HG03520 (cell line): ENCODE results near the gene SMARCB1.
"Not testable (repeated sequence)": the region's sequence is repeated elsewhere in the genome, so short reads cannot be mapped to it uniquely, and the experiment has no call there.

Experiments used
- ATAC-seq: cut with Tn5 transposase; IDR thresholded peaks from one replicate; pipeline ENCODE4 v1.9.1; 2021; ENCODE audit warnings: mild to moderate bottlenecking, moderate library complexity; ENCODE audit not compliant: unreplicated experiment

SMARCB1 gene

DNA sequence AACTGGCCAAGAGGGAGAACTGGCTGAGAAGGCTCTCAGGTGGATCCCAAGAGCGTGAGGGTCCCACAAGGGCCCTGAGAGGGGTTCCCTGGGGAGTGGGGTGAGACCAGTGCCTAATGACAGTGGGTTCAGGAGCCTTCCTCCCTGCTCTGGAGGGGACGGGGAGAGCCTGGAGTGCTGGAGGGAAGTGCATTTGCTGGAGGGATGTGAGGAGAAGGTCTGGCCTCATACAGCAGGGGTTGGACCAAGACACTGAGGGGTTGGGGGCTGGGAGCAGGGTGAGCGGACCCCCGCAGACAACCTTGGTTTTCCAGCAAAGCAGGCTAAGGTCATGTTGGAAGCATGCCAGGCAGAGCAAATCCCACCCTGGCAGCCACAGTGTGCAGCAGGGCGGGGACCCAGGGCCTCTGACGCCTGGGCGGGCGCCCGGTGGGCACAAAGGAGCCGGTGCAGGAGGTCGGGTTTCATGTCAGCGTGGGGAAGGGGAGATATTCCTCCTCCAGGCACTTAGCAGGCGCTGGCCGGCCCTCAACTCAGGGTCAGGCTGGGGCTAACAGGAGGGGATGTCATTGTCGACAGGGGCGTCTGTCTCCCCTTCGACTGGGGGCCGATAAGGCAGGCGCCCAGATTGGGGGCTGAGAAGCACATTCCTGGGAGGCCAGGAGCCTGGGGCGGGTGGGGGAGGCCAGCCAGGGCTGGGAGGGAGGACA lies 55.1 kb downstream of the SMARCB1 start:
- no peak for ATAC-seq

- no peak for ATAC-seq
These were observed 55.8 kb downstream of the SMARCB1 start for GRCh38 chr22:23842599-23842998.

- no peak for ATAC-seq
These were observed 58.0 kb downstream of the SMARCB1 start for GRCh38 chr22:23844739-23845202.

- ATAC-seq: no peak
These were observed 58.7 kb downstream of the SMARCB1 start for GRCh38 chr22:23845265-23846080.

DNA sequence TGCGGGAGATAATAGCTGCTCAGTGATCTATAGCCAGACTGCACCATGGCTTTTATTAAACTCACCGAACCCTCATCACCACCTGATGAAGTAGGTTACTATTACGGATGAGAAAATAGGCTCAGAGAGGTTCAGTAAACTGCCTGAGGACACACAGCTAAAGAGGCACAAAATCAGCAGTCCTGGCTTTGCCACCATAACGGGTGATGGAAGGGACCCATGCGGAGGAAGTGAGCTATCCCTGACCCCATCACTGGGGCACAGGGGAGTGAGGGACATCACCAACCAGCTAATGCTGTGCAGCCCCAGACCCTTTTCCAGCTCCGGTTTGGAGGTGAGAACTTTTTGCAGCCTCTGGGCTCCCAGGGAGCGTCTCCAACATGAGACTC lies 59.3 kb downstream of the SMARCB1 start:
- no peak for ATAC-seq

GRCh38 chr22:23847310-23847920 lies 60.6 kb downstream of the SMARCB1 start:
- ATAC-seq: no peak

- no peak for ATAC-seq
These were observed 61.5 kb downstream of the SMARCB1 start for GRCh38 chr22:23847991-23848864.

DNA sequence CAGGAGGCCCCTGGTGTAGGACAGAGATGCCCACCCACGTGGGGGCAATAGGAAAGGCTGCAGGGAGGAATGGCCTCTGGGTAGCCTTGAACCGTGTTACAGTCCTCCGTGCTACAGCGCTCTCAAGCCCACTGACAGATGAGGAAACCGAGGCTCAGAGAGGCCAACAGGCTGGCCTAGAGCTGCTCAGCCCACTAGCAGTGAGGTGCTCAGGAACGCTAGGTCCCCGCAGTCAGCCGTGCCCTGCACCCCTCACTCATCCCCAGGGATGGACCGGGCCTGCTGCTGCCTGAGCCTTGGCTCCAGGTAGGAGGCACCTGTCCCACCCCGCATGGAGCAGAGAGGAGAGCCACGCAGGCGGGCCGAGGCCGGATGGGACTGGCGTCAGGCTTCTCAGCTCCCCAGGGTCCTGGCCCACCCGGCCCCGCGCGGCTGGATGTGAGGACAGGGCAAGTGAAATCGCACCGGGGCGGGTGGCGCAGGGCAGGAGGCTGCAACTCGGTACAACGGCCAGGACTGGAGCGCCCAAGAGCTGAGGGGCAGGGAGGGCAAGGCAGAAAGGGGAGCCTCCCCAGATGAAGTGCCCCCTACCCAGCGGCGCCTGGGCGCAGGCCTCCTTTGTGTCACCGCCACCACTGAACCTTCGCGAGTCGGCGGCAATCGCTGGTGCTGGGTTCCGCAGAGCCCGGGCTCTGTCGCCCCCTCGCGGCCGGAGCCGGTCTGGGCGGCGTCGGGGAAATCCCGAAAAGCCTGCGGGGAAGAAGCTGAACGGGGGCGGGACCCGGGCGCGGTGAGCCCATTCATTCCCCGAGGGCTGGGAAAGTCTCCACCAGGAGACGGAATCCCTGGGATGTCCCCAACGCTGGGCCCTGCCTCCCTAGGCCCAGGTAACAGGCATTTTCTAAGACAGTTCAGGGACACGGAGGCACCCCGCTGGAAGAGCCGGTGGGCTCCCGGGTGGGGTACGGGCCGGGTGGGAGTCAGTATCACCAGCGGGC lies 62.5 kb downstream of the SMARCB1 start:
- ATAC-seq: no peak

GRCh38 chr22:23850136-23850611 lies 63.4 kb downstream of the SMARCB1 start:
- no peak for ATAC-seq

- peak; percentile 12 for ATAC-seq
These were observed 70.2 kb downstream of the SMARCB1 start for GRCh38 chr22:23856721-23857605.

DNA sequence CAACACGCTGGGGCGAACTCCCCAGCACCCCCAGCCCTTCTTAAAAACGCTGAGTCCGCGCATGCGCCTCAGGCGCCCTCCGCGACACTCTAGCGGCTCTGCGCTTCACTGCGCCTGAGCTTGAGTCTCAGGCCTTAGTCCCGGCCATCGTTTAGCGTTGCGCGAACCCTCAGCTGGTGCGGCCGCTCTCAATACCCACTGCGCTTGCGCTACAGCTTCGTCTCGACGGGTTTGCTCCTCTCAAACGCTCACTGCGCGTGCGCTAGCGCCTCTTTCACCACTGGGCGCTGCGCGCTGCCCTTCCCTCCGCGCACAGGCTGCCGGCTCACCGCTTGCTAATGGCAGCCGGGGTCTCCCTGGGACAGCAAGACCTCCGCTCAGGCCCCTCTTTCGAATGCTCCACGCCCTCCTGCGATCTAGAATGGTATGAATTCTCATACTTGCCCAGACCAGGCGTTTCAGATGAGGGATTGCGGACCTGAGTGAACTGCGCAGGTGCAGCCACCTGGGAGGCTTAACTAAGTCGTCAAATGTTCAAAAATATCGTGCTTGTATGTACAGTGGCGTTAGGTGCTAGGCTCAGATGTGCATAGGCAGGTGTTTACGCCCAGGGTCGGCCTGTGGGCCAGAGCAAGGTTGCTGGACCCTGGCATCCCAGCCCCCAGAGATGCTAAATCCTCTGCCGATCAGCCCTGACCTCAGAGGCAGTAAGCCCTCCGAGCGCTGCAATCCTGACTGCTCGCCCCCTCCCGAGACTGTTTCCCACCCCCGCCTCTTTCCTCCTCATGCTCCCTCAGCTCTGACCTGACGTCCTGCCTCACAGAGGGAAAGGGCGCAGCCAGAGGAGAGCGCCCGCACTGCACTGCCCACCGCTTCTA lies 71.1 kb downstream of the SMARCB1 start, which contains the start of gene SLC2A11:
Gene SLC2A11 (plus strand): TSS at position 270 of the 878 bp plus-strand sequence. CDS start 125 bp downstream, at position 395.
- peak; percentile 88 for ATAC-seq

DNA sequence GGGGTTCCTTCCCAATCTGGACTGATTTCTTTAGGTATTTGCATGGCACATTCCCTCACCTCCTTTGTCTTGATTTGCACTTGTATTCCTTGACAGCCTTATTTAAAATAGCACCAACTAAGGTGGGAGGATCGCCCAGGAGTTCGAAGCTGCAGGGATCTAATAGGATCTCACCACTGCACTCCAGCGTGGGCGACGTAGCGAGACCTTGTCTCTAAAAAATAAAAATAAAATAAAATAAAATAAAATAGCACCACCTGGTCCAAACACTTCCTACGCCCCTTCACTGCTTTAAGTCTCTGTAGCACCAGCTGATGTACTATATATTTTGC lies 71.7 kb downstream of the SMARCB1 start:
- ATAC-seq: no peak

DNA sequence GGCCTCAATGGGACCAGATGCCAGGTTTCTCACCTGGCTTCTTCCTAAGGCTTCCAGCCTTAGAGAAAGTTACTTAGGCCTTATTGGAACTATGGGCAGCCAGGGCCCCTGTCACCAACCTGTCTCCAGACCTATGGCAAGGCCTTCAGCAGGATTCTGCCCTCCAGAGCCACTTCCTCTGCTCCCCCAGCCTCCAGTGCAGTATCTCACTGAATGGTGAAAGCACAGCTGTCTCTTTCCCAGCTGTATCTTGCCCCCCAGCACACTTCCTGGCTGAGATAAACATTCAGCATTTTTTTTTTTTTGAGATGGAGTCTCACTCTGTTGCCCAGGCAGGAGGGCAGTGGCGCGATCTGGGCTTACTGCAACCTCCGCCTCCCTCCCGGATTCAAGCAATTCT lies 72.4 kb downstream of the SMARCB1 start:
- no peak for ATAC-seq

GRCh38 chr22:23860187-23860586 lies 73.4 kb downstream of the SMARCB1 start:
- ATAC-seq: not testable (repeated sequence)

DNA sequence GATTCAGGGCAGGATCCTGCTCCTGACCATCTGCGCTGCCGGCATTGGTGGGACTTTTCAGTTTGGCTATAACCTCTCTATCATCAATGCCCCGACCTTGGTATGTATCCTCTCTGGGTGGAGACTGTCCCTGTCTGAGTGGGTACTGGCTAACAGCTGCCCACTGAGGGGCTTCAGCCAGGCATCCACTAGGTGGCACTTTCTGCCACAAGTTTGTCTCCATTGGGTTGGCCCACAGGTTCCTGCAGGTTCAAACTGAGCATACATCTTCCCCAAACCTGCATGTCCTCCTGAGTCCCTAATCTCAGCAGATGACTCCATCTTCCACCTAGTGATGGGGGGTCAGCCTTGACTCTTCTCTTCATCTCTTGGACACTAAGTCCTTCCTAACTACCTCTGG lies 75.3 kb downstream of the SMARCB1 start:
- no peak for ATAC-seq

GRCh38 chr22:23864499-23865154 lies 77.9 kb downstream of the SMARCB1 start:
- ATAC-seq: not testable (repeated sequence)

DNA sequence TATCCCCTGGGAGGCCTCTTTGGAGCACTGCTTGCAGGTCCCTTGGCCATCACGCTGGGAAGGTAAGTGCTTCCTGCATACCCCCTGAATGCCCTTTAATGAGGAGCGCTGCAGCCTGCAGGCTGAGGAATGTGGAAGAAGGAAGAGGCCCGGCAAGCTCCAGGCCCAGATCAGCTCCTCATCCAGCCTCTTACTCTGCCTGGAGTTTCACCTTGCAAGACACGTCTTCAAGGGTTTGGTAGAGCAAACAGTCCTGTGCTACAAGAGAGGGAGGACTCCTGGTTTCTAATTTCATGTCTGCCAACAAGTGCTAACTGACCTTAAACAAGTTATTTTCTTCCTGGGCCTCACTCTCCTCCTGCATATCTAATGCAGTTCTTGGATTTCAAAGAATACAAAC lies 81.8 kb downstream of the SMARCB1 start:
- no peak for ATAC-seq
